Measurements from ENCODE around the gene ADARB1. TPM values are rescaled to one million over a fixed set of nuclear protein-coding genes. Genes with fewer than 3 reads are reported as not detected.

Gene ADARB1
- total and polyA plus RNA-seq, 9 donors, result 6.0 to 23.7 (median 16.3) TPM

- no peaks in the 10 kb centered on the region for H3K27me3 ChIP-seq
- H3K27ac ChIP-seq, result peak overlapping the region in 1 of 2 donors; percentile 26
- peaks cover 20% of the 10 kb centered on the region for H3K4me1 ChIP-seq (ENCODE audit: insufficient read depth)
- DNase-seq, result peak in 2 of 5 donors; percentile 22 to 49
- intact Hi-C loops (cut with DNase I), result loop anchor here in 3 of 4 donors (5.0 to 10.0 kb wide), 3 partner anchors 72 to 101 kb away; no protein-coding TSS in a partner anchor
- no peak overlapping the region for H3K4me3 ChIP-seq
- H3K36me3 ChIP-seq, result no peaks in the 10 kb centered on the region
- WGBS, 3 donors, result 8 to 19% (median 10%) methylated on average over 21 of the region's 21 CpGs
- no peaks in the 10 kb centered on the region for H3K9me3 ChIP-seq
- no peak for TF ChIP-seq POLR2A (IDR thresholded peaks at IDR 0.05)
- no peak for TF ChIP-seq CTCF (IDR thresholded peaks at IDR 0.05)
- no peak for TF ChIP-seq EP300 (IDR thresholded peaks at IDR 0.05)
Measured at GRCh38 chr21:45033791-45034555, 40.4 kb upstream of the ADARB1 start.

- intact Hi-C loops (cut with DNase I), result loop anchor here in 3 of 4 donors (5.0 to 10.0 kb wide), 3 partner anchors 73 to 100 kb away; no protein-coding TSS in a partner anchor
Measured at GRCh38 chr21:45034556-45035476, 39.6 kb upstream of the ADARB1 start.

GRCh38 chr21:45035477-45035848 lies 38.9 kb upstream of the ADARB1 start:
- Histone ChIP-seq H3K27ac (no peak overlapping the region), H3K4me1 (ENCODE audit: insufficient read depth) (peaks cover 20% of the 10 kb centered on the region), H3K36me3 (no peaks in the 10 kb centered on the region), H3K27me3 (no peaks in the 10 kb centered on the region), H3K4me3 (no peak overlapping the region), H3K9me3 (no peaks in the 10 kb centered on the region)
- DNase-seq, result no peak
- TF ChIP-seq CTCF (IDR thresholded peaks at IDR 0.05) (no peak), EP300 (IDR thresholded peaks at IDR 0.05) (no peak), POLR2A (IDR thresholded peaks at IDR 0.05) (no peak)
- intact Hi-C loops (cut with DNase I), result loop anchor here in 2 of 4 donors (10.0 kb wide), 2 partner anchors 81 to 99 kb away; no protein-coding TSS in a partner anchor
- 92 to 96% (median 94%) methylated on average over 8 of the region's 8 CpGs for WGBS, 3 donors

More at GRCh38 chr21:45034556-45035476, 39.6 kb upstream of the ADARB1 start:
- TF ChIP-seq POLR2A (IDR thresholded peaks at IDR 0.05) (no peak), EP300 (IDR thresholded peaks at IDR 0.05) (no peak), CTCF (IDR thresholded peaks at IDR 0.05) (no peak)
- Histone ChIP-seq H3K27me3 (no peaks in the 10 kb centered on the region), H3K27ac (no peak overlapping the region), H3K4me3 (no peak overlapping the region), H3K9me3 (no peaks in the 10 kb centered on the region), H3K36me3 (no peaks in the 10 kb centered on the region), H3K4me1 (ENCODE audit: insufficient read depth) (peaks cover 20% of the 10 kb centered on the region)
- WGBS, 3 donors, result 85 to 90% (median 87%) methylated on average over 23 of the region's 23 CpGs
- DNase-seq, result peak in 1 of 5 donors; percentile 6

- DNase-seq, result no peak
- intact Hi-C loops (cut with DNase I), result loop anchor here in 2 of 4 donors (10.0 kb wide), 2 partner anchors 82 to 98 kb away; no protein-coding TSS in a partner anchor
- WGBS, 3 donors, result 56 to 68% (median 63%) methylated on average over 1 of the region's 1 CpG
- Histone ChIP-seq H3K4me1 (ENCODE audit: insufficient read depth) (peaks cover 19% of the 10 kb centered on the region), H3K36me3 (no peaks in the 10 kb centered on the region), H3K27ac (no peak overlapping the region), H3K27me3 (no peaks in the 10 kb centered on the region), H3K4me3 (no peak overlapping the region), H3K9me3 (no peaks in the 10 kb centered on the region)
- no peak for TF ChIP-seq CTCF (IDR thresholded peaks at IDR 0.05)
- no peak for TF ChIP-seq POLR2A (IDR thresholded peaks at IDR 0.05)
Measured at GRCh38 chr21:45036630-45037029, 37.8 kb upstream of the ADARB1 start.

Measured in ovary (tissue), 9 donors.